IMR-90 (cell line): ENCODE data around the gene EDN2.

Experiments
- CHD1 ChIP-seq: IDR thresholded peaks from 2 replicates; pipeline ENCODE4 v1.6.1; 2012; ENCODE audit warnings: low read depth, low read length, improper control_type of control experiment
- MAZ ChIP-seq: IDR thresholded peaks from 2 replicates; pipeline ENCODE4 v1.6.1; 2012; ENCODE audit warnings: low read depth, mild to moderate bottlenecking, low read length, improper control_type of control experiment, moderate library complexity, borderline replicate concordance
- MXI1 ChIP-seq: IDR thresholded peaks from 2 replicates; pipeline ENCODE4 v1.6.1; 2012; ENCODE audit warnings: low read depth, mild to moderate bottlenecking, low read length, moderate library complexity, borderline replicate concordance
- POLR2A ChIP-seq: IDR thresholded peaks from 2 replicates; pipeline ENCODE4 v1.6.1; 2012; ENCODE audit warnings: mild to moderate bottlenecking, low read depth, low read length
- RAD21 ChIP-seq: IDR thresholded peaks from 2 replicates; pipeline ENCODE4 v1.6.1; 2012; ENCODE audit warnings: low read length, improper control_type of control experiment
- SMC3 ChIP-seq: fragments of 150-350 bp; IDR thresholded peaks from 2 replicates; pipeline ENCODE4 v1.6.1; 2016; ENCODE audit warnings: low read depth, mild to moderate bottlenecking, antibody characterized with exemption, low read length, moderate library complexity
- USF2 ChIP-seq: fragments of 150-350 bp; IDR thresholded peaks from 2 replicates; pipeline ENCODE4 v1.6.1; 2017; ENCODE audit warnings: mild to moderate bottlenecking, antibody characterized with exemption, low read length, low read depth
- TF ChIP-seq, protein P1 (sequence below): conservative IDR thresholded peaks from 2 replicates; pipeline ENCODE4 v1.5.1; 2012; ENCODE audit warnings: mild to moderate bottlenecking, low read depth, low read length, improper control_type of control experiment

- TF ChIP-seq USF2 (no peak), MAZ (no peak), CHD1 (no peak), POLR2A (no peak), SMC3 (no peak), MXI1 (no peak), RAD21 (no peak)
- TF ChIP-seq, protein P1, sequence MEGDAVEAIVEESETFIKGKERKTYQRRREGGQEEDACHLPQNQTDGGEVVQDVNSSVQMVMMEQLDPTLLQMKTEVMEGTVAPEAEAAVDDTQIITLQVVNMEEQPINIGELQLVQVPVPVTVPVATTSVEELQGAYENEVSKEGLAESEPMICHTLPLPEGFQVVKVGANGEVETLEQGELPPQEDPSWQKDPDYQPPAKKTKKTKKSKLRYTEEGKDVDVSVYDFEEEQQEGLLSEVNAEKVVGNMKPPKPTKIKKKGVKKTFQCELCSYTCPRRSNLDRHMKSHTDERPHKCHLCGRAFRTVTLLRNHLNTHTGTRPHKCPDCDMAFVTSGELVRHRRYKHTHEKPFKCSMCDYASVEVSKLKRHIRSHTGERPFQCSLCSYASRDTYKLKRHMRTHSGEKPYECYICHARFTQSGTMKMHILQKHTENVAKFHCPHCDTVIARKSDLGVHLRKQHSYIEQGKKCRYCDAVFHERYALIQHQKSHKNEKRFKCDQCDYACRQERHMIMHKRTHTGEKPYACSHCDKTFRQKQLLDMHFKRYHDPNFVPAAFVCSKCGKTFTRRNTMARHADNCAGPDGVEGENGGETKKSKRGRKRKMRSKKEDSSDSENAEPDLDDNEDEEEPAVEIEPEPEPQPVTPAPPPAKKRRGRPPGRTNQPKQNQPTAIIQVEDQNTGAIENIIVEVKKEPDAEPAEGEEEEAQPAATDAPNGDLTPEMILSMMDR = no peak
Measured at GRCh38 chr1:41529621-41530395, 45.3 kb upstream of the EDN2 start.
